Chondrocyte (in vitro differentiated cells): ENCODE measurements around the gene NUDCD2. TPM values are rescaled to one million over a fixed set of nuclear protein-coding genes. Genes with fewer than 3 reads are reported as not detected.
"Not testable (repeated sequence)": the region's sequence is repeated elsewhere in the genome, so short reads cannot be mapped to it uniquely, and the experiment has no call there.

Experiments
- DNase-seq: peaks from one replicate; pipeline ENCODE4 v3.0.0; 2021; ENCODE audit warnings: mixed read lengths, low spot score
- H3K27ac Mint-ChIP-seq: one replicate; pipeline ENCODE4 v1.8.0; 2021; ENCODE audit warnings: mild to moderate bottlenecking, moderate library complexity, mixed read lengths; ENCODE audit not compliant: unreplicated experiment
- H3K27me3 Mint-ChIP-seq: 2 replicates; pipeline ENCODE4 v1.8.0; 2021; ENCODE audit warnings: low read depth, mixed read lengths
- H3K36me3 Mint-ChIP-seq: 2 replicates; pipeline ENCODE4 v1.8.0; 2021; ENCODE audit warnings: low read depth, mixed read lengths
- H3K4me1 Mint-ChIP-seq: 2 replicates; pipeline ENCODE4 v1.8.0; 2021; ENCODE audit warnings: low read depth, mild to moderate bottlenecking, mixed read lengths
- H3K4me3 Mint-ChIP-seq: one replicate; pipeline ENCODE4 v1.8.0; 2021; ENCODE audit warnings: mild to moderate bottlenecking, moderate library complexity, mixed read lengths; ENCODE audit not compliant: unreplicated experiment
- H3K9me3 Mint-ChIP-seq: 2 replicates; pipeline ENCODE4 v1.8.0; 2021; ENCODE audit warnings: low read depth, mixed read lengths
- total RNA-seq: library from RNA; stranded (reverse); gene quantifications from 3 replicates; pipeline ENCODE4 v1.2.1, GENCODE V29; 2021
- TF ChIP-seq, protein P1 (sequence below): fragments of 200-600 bp; sonication (generic); IDR thresholded peaks from 2 replicates; pipeline ENCODE4 v1.5.0; 2021; ENCODE audit warnings: antibody characterized with exemption, mild to moderate bottlenecking, moderate library complexity

The NUDCD2 gene
- total RNA-seq, 1 donor from 2014 or later: 27.1 TPM

DNA sequence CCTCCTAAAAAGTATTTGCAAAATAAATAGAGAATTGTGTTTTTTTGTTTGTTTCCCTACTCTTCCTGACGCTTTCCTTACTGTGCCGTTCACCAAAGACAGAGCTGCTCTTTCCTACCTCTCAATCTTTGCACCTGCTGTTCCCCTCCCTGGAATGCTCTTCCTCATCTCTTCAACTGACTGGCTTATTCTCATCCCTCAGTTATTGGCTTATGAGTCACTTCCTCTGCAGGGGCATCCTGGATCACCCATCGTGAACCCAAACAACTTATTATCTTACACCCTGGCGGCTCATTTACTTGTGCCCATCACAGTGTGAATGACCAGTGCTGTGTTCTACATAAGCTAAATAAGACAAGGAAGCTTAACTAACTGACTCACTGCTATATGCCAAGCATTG, 58.6 kb downstream of the NUDCD2 start:
- Mint-ChIP-seq H3K36me3 (no peaks in the 10 kb centered on the region), H3K27ac (no peak overlapping the region), H3K4me3 (no peak overlapping the region), H3K27me3 (peaks cover 42% of the 10 kb centered on the region), H3K4me1 (no peaks in the 10 kb centered on the region), H3K9me3 (no peaks in the 10 kb centered on the region)
- TF ChIP-seq, protein P1, sequence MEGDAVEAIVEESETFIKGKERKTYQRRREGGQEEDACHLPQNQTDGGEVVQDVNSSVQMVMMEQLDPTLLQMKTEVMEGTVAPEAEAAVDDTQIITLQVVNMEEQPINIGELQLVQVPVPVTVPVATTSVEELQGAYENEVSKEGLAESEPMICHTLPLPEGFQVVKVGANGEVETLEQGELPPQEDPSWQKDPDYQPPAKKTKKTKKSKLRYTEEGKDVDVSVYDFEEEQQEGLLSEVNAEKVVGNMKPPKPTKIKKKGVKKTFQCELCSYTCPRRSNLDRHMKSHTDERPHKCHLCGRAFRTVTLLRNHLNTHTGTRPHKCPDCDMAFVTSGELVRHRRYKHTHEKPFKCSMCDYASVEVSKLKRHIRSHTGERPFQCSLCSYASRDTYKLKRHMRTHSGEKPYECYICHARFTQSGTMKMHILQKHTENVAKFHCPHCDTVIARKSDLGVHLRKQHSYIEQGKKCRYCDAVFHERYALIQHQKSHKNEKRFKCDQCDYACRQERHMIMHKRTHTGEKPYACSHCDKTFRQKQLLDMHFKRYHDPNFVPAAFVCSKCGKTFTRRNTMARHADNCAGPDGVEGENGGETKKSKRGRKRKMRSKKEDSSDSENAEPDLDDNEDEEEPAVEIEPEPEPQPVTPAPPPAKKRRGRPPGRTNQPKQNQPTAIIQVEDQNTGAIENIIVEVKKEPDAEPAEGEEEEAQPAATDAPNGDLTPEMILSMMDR: no peak
- DNase-seq: no peak

DNA sequence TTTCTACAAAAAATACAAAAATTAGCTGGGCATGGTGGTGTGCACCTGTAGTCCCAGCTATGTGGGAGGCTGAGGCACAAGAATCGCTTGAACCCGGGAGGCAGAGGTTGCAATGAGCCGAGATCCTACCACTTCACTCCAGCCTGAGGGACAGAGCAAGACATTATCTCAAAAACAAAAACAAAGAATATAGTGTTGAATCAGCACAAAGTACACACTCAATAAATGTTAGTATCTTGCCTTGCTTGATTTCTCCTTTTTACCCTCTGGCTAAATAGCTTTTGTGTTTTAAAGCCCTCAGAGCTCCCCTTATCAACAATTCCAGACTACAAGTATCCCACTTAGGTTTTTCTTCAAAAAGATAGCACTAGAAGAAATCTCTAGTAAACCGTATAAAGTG, 60.0 kb downstream of the NUDCD2 start:
- H3K27me3 Mint-ChIP-seq: peaks cover 48% of the 10 kb centered on the region
- no peak overlapping the region for H3K4me3 Mint-ChIP-seq
- H3K4me1 Mint-ChIP-seq: no peaks in the 10 kb centered on the region
- DNase-seq: no peak
- TF ChIP-seq, protein P1: no peak
- H3K36me3 Mint-ChIP-seq: no peaks in the 10 kb centered on the region
- no peaks in the 10 kb centered on the region for H3K9me3 Mint-ChIP-seq
- no peak overlapping the region for H3K27ac Mint-ChIP-seq

DNA sequence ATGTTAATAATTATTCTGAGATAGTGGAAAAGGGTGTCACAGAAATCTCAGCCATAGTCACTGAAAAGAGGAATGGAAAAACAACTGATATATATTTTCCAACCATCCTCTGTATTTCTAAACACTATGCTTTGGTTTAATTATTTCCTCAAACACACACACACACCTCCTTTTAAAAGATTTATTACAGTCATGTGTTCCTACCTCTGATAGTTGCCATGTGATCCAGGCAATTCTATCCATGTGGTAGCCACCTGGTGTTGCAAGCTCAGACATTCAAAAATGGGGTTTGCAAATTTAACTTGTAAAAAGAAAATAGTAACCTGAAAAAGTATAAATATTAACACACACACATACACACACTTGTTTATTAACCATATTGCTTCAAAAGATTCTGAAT, 62.5 kb downstream of the NUDCD2 start:
- Mint-ChIP-seq H3K36me3 (no peaks in the 10 kb centered on the region), H3K4me1 (no peaks in the 10 kb centered on the region), H3K4me3 (no peak overlapping the region), H3K27me3 (peaks cover 38% of the 10 kb centered on the region), H3K27ac (no peak overlapping the region), H3K9me3 (peaks cover 10% of the 10 kb centered on the region)
- DNase-seq: no peak
- TF ChIP-seq, protein P1: no peak

DNA sequence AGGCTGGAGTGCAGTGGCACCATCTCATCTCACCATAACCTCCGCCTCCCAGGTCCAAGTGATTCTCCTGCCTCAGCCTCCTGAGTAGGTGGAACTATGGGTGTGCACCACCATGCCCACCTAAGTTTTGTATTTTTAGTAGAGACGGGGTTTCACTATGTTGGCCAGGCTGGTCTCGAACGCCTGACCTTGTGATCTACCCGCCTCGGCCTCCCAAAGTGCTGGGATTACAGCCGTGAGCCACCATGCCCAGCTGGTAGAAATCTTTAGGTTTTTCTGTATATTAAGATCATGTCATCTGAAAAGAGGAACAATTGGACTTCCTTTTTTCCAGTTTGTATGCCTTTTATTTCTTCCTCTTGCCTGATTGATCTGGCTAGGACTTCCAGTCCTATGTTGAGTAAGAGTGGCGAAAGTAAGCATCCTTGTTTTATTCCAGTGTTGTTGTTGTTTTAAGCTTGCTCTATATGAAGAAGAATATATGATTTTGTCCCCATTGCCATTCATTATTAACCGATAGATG, 63.0 kb downstream of the NUDCD2 start:
- H3K4me1 Mint-ChIP-seq: not testable (repeated sequence)

More for the DNA sequence above, 63.0 kb downstream of the NUDCD2 start:
- not testable (repeated sequence) for H3K9me3 Mint-ChIP-seq, H3K27ac Mint-ChIP-seq, H3K36me3 Mint-ChIP-seq, DNase-seq, H3K4me3 Mint-ChIP-seq
- peaks cover 34% of the 10 kb centered on the region for H3K27me3 Mint-ChIP-seq

Other genes with a start within 250 kb of the NUDCD2 start
- gene CCNG1, start 22.5 kb downstream of the NUDCD2 start, total RNA-seq: 70.5 to 90.6 TPM (median 80.0 TPM) in 3 replicates
- gene HMMR, start 530 bp upstream of the NUDCD2 start, total RNA-seq: 3.7 to 4.2 TPM (median 3.9 TPM) in 3 replicates
- 27.9 to 35.9 TPM (median 28.7 TPM) in 3 replicates for gene MAT2B, start 45.5 kb upstream of the NUDCD2 start, total RNA-seq